DND-41 (cell line): ENCODE results near the gene LRRC30.

ENCODE experiments used
- ATAC-seq: fragments of 200-7000 bp; cut with Tn5 transposase; 3 replicates; pipeline ENCODE4 v1.9.1; 2021; ENCODE audit warnings: low read depth; ENCODE audit not compliant: insufficient read depth
- DNase-seq: peaks from one replicate; pipeline ENCODE4 v3.0.0-alpha.2; 2020
- H2AFZ ChIP-seq: 2 replicates; pipeline ENCODE4 v1.6.0; 2012; ENCODE audit warnings: low read depth, low read length
- H3K27ac ChIP-seq: 2 replicates; pipeline ENCODE4 v1.5.1; 2012; ENCODE audit warnings: low read length, inconsistent platforms
- H3K27me3 ChIP-seq: fragments of 200-600 bp; sonication (generic); 2 replicates; pipeline ENCODE4 v1.6.0; 2012; ENCODE audit warnings: low read length, mild to moderate bottlenecking, inconsistent platforms; ENCODE audit not compliant: insufficient read depth, poor library complexity
- H3K36me3 ChIP-seq: 2 replicates; pipeline ENCODE4 v1.5.1; 2012; ENCODE audit warnings: low read length, inconsistent platforms; ENCODE audit not compliant: insufficient read depth
- H3K4me1 ChIP-seq: 2 replicates; pipeline ENCODE4 v1.5.1; 2012; ENCODE audit warnings: mild to moderate bottlenecking, low read length; ENCODE audit not compliant: insufficient read depth
- H3K4me2 ChIP-seq: 2 replicates; pipeline ENCODE4 v1.6.0; 2012; ENCODE audit warnings: mild to moderate bottlenecking, moderate library complexity, low read length, inconsistent platforms; ENCODE audit not compliant: insufficient read depth
- H3K4me3 ChIP-seq, 2 experiments: fragments of 200-600 bp in 1 of 2; shearing (Covaris generic) in 1 of 2; 2 replicates each; pipeline ENCODE4 v1.5.1; 2012 to 2016; ENCODE audit warnings: inconsistent platforms in 2 of 2, low read length in 2 of 2, mild to moderate bottlenecking in 2 of 2, low read depth in 1 of 2, moderate library complexity in 1 of 2
- H3K79me2 ChIP-seq: 2 replicates; pipeline ENCODE4 v1.6.0; 2012; ENCODE audit warnings: low read length, inconsistent platforms; ENCODE audit not compliant: insufficient read depth
- H3K9ac ChIP-seq: 2 replicates; pipeline ENCODE4 v1.6.0; 2012; ENCODE audit warnings: low read depth, mild to moderate bottlenecking, inconsistent platforms, low read length, moderate library complexity
- H3K9me3 ChIP-seq: 2 replicates; pipeline ENCODE4 v1.5.1; 2012; ENCODE audit warnings: low read length, moderate library complexity, mild to moderate bottlenecking, inconsistent platforms; ENCODE audit not compliant: insufficient read depth, severe bottlenecking
- H4K20me1 ChIP-seq: 2 replicates; pipeline ENCODE4 v1.6.0; 2012; ENCODE audit warnings: low read length; ENCODE audit not compliant: insufficient read depth
- CTCF ChIP-seq: IDR thresholded peaks from 2 replicates; pipeline ENCODE4 v1.5.1; 2012; ENCODE audit warnings: borderline replicate concordance, low read length, moderate library complexity, mild to moderate bottlenecking; ENCODE audit not compliant: poor library complexity, severe bottlenecking; ENCODE audit errors: extremely low read depth
- EZH2 ChIP-seq: IDR thresholded peaks from 3 replicates; pipeline ENCODE4 v1.6.1; 2012; ENCODE audit warnings: borderline replicate concordance, low read depth, mild to moderate bottlenecking, moderate library complexity, low read length, inconsistent platforms; ENCODE audit not compliant: severe bottlenecking

The LRRC30 gene

GRCh38 chr18:7255054-7255453 is 24.2 kb downstream of the LRRC30 start:
- H3K36me3 ChIP-seq: no peaks in the 10 kb centered on the region
- no peak overlapping the region for H2AFZ ChIP-seq
- no peak overlapping the region for H3K4me2 ChIP-seq
- H3K9me3 ChIP-seq: no peaks in the 10 kb centered on the region
- no peak overlapping the region for H3K27ac ChIP-seq
- TF ChIP-seq CTCF: no peak
- no peak for TF ChIP-seq EZH2
- H3K4me1 ChIP-seq: no peaks in the 10 kb centered on the region
- H3K79me2 ChIP-seq: no peaks in the 10 kb centered on the region
- ATAC-seq (no peak), DNase-seq (no peak)
- no peaks in the 10 kb centered on the region for H3K27me3 ChIP-seq
- H3K4me3 ChIP-seq: no peak overlapping the region
- no peaks in the 10 kb centered on the region for H4K20me1 ChIP-seq
- no peak overlapping the region for H3K9ac ChIP-seq

GRCh38 chr18:7255643-7256042 is 24.8 kb downstream of the LRRC30 start:
- TF ChIP-seq EZH2 (no peak), CTCF (no peak)
- H3K36me3 ChIP-seq: no peaks in the 10 kb centered on the region
- ATAC-seq (no peak), DNase-seq (no peak)
- no peak overlapping the region for H3K4me2 ChIP-seq
- no peaks in the 10 kb centered on the region for H3K79me2 ChIP-seq
- no peaks in the 10 kb centered on the region for H4K20me1 ChIP-seq
- H3K4me1 ChIP-seq: no peaks in the 10 kb centered on the region
- H3K9me3 ChIP-seq: no peaks in the 10 kb centered on the region
- no peak overlapping the region for H3K27ac ChIP-seq
- no peak overlapping the region for H2AFZ ChIP-seq
- H3K9ac ChIP-seq: no peak overlapping the region
- no peak overlapping the region for H3K4me3 ChIP-seq
- H3K27me3 ChIP-seq: no peaks in the 10 kb centered on the region

- Histone ChIP-seq H3K36me3 (no peaks in the 10 kb centered on the region), H3K4me2 (no peak overlapping the region), H3K9ac (no peak overlapping the region), H3K27ac (no peak overlapping the region), H4K20me1 (no peaks in the 10 kb centered on the region), H3K9me3 (no peaks in the 10 kb centered on the region), H3K4me3 (no peak overlapping the region), H3K27me3 (no peaks in the 10 kb centered on the region), H2AFZ (no peak overlapping the region), H3K79me2 (no peaks in the 10 kb centered on the region), H3K4me1 (no peaks in the 10 kb centered on the region)
- TF ChIP-seq CTCF: no peak
- TF ChIP-seq EZH2: no peak
- no peak for DNase-seq
- no peak for ATAC-seq
These were observed 25.9 kb downstream of the LRRC30 start for GRCh38 chr18:7256618-7257425.
